T-helper 1 cell treated with Interleukin-12 subunit alpha and Interleukin-12 subunit beta and Interleukin-4 antibody, amounts not matched to agents 30 μg/mL and 1 μg/mL, for 36 hours (primary cell): Measurements from ENCODE around the gene MMEL1.

ENCODE experiments used
- H3K27ac Mint-ChIP-seq: one replicate; pipeline ENCODE4 v1.8.0; 2021; ENCODE audit warnings: mild to moderate bottlenecking, mixed read lengths
- H3K27me3 Mint-ChIP-seq: one replicate; pipeline ENCODE4 v1.8.0; 2021; ENCODE audit warnings: low read depth, mixed read lengths
- H3K36me3 Mint-ChIP-seq: one replicate; pipeline ENCODE4 v1.8.0; 2021; ENCODE audit warnings: low read depth, mixed read lengths
- H3K4me1 Mint-ChIP-seq: one replicate; pipeline ENCODE4 v1.8.0; 2021; ENCODE audit warnings: low read depth, mixed read lengths
- H3K4me3 Mint-ChIP-seq: one replicate; pipeline ENCODE4 v1.8.0; 2021; ENCODE audit warnings: mild to moderate bottlenecking, moderate library complexity, mixed read lengths
- H3K9me3 Mint-ChIP-seq: one replicate; pipeline ENCODE4 v1.8.0; 2021; ENCODE audit warnings: mixed read lengths

MMEL1 gene

GRCh38 chr1:2645776-2646175, 13.0 kb upstream of the MMEL1 start:
- Mint-ChIP-seq H3K4me3 (no peak overlapping the region), H3K9me3 (peaks cover 23% of the 10 kb centered on the region), H3K4me1 (peaks cover 3% of the 10 kb centered on the region), H3K36me3 (peaks cover 5% of the 10 kb centered on the region), H3K27ac (no peak overlapping the region), H3K27me3 (no peaks in the 10 kb centered on the region)

- H3K4me3 Mint-ChIP-seq = no peak overlapping the region
- H3K36me3 Mint-ChIP-seq = peaks cover 5% of the 10 kb centered on the region
- no peak overlapping the region for H3K27ac Mint-ChIP-seq
- H3K27me3 Mint-ChIP-seq = no peaks in the 10 kb centered on the region
- peaks cover 3% of the 10 kb centered on the region for H3K4me1 Mint-ChIP-seq
- H3K9me3 Mint-ChIP-seq = peaks cover 23% of the 10 kb centered on the region
Measured at GRCh38 chr1:2645143-2645542, 12.3 kb upstream of the MMEL1 start.

- Mint-ChIP-seq H3K4me3 (no peak overlapping the region), H3K27ac (no peak overlapping the region), H3K27me3 (no peaks in the 10 kb centered on the region), H3K9me3 (peaks cover 23% of the 10 kb centered on the region), H3K4me1 (peaks cover 3% of the 10 kb centered on the region), H3K36me3 (peaks cover 5% of the 10 kb centered on the region)
Measured at GRCh38 chr1:2644591-2645101, 11.8 kb upstream of the MMEL1 start.

- Mint-ChIP-seq H3K36me3 (peaks cover 5% of the 10 kb centered on the region), H3K9me3 (peaks cover 23% of the 10 kb centered on the region), H3K4me3 (no peak overlapping the region), H3K27me3 (no peaks in the 10 kb centered on the region), H3K27ac (no peak overlapping the region), H3K4me1 (peaks cover 3% of the 10 kb centered on the region)
Measured at GRCh38 chr1:2644171-2644570, 11.4 kb upstream of the MMEL1 start.

GRCh38 chr1:2643414-2644077, 10.7 kb upstream of the MMEL1 start:
- H3K27ac Mint-ChIP-seq = peak overlapping the region; percentile 69
- H3K27me3 Mint-ChIP-seq = no peaks in the 10 kb centered on the region

GRCh38 chr1:2642560-2643413, 10.0 kb upstream of the MMEL1 start:
- Mint-ChIP-seq H3K4me3 (peak overlapping the region; percentile 92), H3K27ac (peak overlapping the region; percentile 95), H3K4me1 (peaks cover 3% of the 10 kb centered on the region), H3K9me3 (peaks cover 19% of the 10 kb centered on the region), H3K36me3 (peaks cover 5% of the 10 kb centered on the region), H3K27me3 (no peaks in the 10 kb centered on the region)

More at GRCh38 chr1:2643414-2644077, 10.7 kb upstream of the MMEL1 start:
- Mint-ChIP-seq H3K4me1 (peaks cover 3% of the 10 kb centered on the region), H3K4me3 (peak overlapping the region; percentile 65), H3K36me3 (peaks cover 5% of the 10 kb centered on the region), H3K9me3 (peaks cover 23% of the 10 kb centered on the region)

- peak overlapping the region; percentile 95 for H3K27ac Mint-ChIP-seq
- peaks cover 20% of the 10 kb centered on the region for H3K9me3 Mint-ChIP-seq
- H3K4me3 Mint-ChIP-seq = peak overlapping the region; percentile 92
- H3K27me3 Mint-ChIP-seq = no peaks in the 10 kb centered on the region
- peaks cover 3% of the 10 kb centered on the region for H3K4me1 Mint-ChIP-seq
- peaks cover 5% of the 10 kb centered on the region for H3K36me3 Mint-ChIP-seq
Measured at GRCh38 chr1:2642131-2642559, 9.3 kb upstream of the MMEL1 start.

- Mint-ChIP-seq H3K9me3 (peaks cover 20% of the 10 kb centered on the region), H3K4me3 (peak overlapping the region; percentile 92), H3K4me1 (peaks cover 3% of the 10 kb centered on the region), H3K36me3 (peaks cover 5% of the 10 kb centered on the region), H3K27me3 (peaks cover 5% of the 10 kb centered on the region), H3K27ac (peak overlapping the region; percentile 95)
Measured at GRCh38 chr1:2641381-2642130, 8.7 kb upstream of the MMEL1 start.

- Mint-ChIP-seq H3K36me3 (peaks cover 5% of the 10 kb centered on the region), H3K4me1 (peaks cover 3% of the 10 kb centered on the region), H3K9me3 (peaks cover 20% of the 10 kb centered on the region), H3K27me3 (peaks cover 5% of the 10 kb centered on the region), H3K4me3 (no peak overlapping the region), H3K27ac (no peak overlapping the region)
Measured at GRCh38 chr1:2640626-2641025, 7.8 kb upstream of the MMEL1 start.

- no peak overlapping the region for H3K4me3 Mint-ChIP-seq
- H3K9me3 Mint-ChIP-seq = peaks cover 18% of the 10 kb centered on the region
- no peak overlapping the region for H3K27ac Mint-ChIP-seq
- H3K4me1 Mint-ChIP-seq = peaks cover 3% of the 10 kb centered on the region
- H3K27me3 Mint-ChIP-seq = peaks cover 5% of the 10 kb centered on the region
- peaks cover 5% of the 10 kb centered on the region for H3K36me3 Mint-ChIP-seq
Measured at GRCh38 chr1:2639607-2640521, 7.0 kb upstream of the MMEL1 start.

- H3K27me3 Mint-ChIP-seq = peaks cover 5% of the 10 kb centered on the region
- peaks cover 5% of the 10 kb centered on the region for H3K36me3 Mint-ChIP-seq
- peaks cover 18% of the 10 kb centered on the region for H3K9me3 Mint-ChIP-seq
- no peak overlapping the region for H3K4me3 Mint-ChIP-seq
- H3K4me1 Mint-ChIP-seq = peaks cover 3% of the 10 kb centered on the region
- peak overlapping the region; percentile 9 for H3K27ac Mint-ChIP-seq
Measured at GRCh38 chr1:2639203-2639602, 6.4 kb upstream of the MMEL1 start.

- Mint-ChIP-seq H3K27ac (peak overlapping the region; percentile 9), H3K4me1 (peaks cover 3% of the 10 kb centered on the region), H3K9me3 (peaks cover 18% of the 10 kb centered on the region), H3K36me3 (peaks cover 5% of the 10 kb centered on the region), H3K4me3 (no peak overlapping the region), H3K27me3 (peaks cover 5% of the 10 kb centered on the region)
Measured at GRCh38 chr1:2638466-2639115, 5.8 kb upstream of the MMEL1 start.

GRCh38 chr1:2637442-2638145, 4.8 kb upstream of the MMEL1 start:
- Mint-ChIP-seq H3K9me3 (peaks cover 18% of the 10 kb centered on the region), H3K4me3 (no peak overlapping the region), H3K27ac (no peak overlapping the region), H3K36me3 (peaks cover 5% of the 10 kb centered on the region), H3K4me1 (peaks cover 3% of the 10 kb centered on the region), H3K27me3 (peaks cover 5% of the 10 kb centered on the region)
